HUES64 (cell line): ENCODE results near the gene MAP2. TPM values are rescaled to one million over a fixed set of nuclear protein-coding genes. Genes with fewer than 3 reads are reported as not detected.

Experiments
- H3K27ac ChIP-seq: 2 replicates; pipeline ENCODE4 v1.7.0; 2013; ENCODE audit warnings: low read depth, low read length, inconsistent platforms
- H3K27me3 ChIP-seq: 2 replicates; pipeline ENCODE4 v1.6.1; 2013; ENCODE audit warnings: mild to moderate bottlenecking, low read length; ENCODE audit not compliant: insufficient read depth
- H3K36me3 ChIP-seq: 2 replicates; pipeline ENCODE4 v1.6.1; 2013; ENCODE audit warnings: mild to moderate bottlenecking, low read length; ENCODE audit not compliant: insufficient read depth
- H3K4me1 ChIP-seq: 2 replicates; pipeline ENCODE4 v1.6.1; 2013; ENCODE audit warnings: mild to moderate bottlenecking, low read length, moderate library complexity; ENCODE audit not compliant: insufficient read depth
- H3K4me3 ChIP-seq: 2 replicates; pipeline ENCODE4 v1.5.1; 2013; ENCODE audit warnings: mild to moderate bottlenecking, low read length, moderate library complexity
- H3K9ac ChIP-seq: 2 replicates; pipeline ENCODE4 v1.6.1; 2013; ENCODE audit warnings: mild to moderate bottlenecking, low read depth, low read length
- H3K9me3 ChIP-seq: 2 replicates; pipeline ENCODE4 v1.6.1; 2013; ENCODE audit warnings: low read depth, low read length; ENCODE audit not compliant: insufficient read depth
- WGBS: fragments of 150-250, 120-280 bp; methylation state at CpG from one replicate; pipeline ENCODE4 v1.1.7; 2013; ENCODE audit warnings: missing lambda C conversion rate; 5-methylcytosine and 5-hydroxymethylcytosine counted together
- polyA plus RNA-seq, 2 experiments: library from polyadenylated mRNA; stranded (reverse); fragments of 50-300 nt; gene quantifications; one replicate each; pipeline ENCODE4 v1.2.3, GENCODE V29; 2013

MAP2 gene, protein sequence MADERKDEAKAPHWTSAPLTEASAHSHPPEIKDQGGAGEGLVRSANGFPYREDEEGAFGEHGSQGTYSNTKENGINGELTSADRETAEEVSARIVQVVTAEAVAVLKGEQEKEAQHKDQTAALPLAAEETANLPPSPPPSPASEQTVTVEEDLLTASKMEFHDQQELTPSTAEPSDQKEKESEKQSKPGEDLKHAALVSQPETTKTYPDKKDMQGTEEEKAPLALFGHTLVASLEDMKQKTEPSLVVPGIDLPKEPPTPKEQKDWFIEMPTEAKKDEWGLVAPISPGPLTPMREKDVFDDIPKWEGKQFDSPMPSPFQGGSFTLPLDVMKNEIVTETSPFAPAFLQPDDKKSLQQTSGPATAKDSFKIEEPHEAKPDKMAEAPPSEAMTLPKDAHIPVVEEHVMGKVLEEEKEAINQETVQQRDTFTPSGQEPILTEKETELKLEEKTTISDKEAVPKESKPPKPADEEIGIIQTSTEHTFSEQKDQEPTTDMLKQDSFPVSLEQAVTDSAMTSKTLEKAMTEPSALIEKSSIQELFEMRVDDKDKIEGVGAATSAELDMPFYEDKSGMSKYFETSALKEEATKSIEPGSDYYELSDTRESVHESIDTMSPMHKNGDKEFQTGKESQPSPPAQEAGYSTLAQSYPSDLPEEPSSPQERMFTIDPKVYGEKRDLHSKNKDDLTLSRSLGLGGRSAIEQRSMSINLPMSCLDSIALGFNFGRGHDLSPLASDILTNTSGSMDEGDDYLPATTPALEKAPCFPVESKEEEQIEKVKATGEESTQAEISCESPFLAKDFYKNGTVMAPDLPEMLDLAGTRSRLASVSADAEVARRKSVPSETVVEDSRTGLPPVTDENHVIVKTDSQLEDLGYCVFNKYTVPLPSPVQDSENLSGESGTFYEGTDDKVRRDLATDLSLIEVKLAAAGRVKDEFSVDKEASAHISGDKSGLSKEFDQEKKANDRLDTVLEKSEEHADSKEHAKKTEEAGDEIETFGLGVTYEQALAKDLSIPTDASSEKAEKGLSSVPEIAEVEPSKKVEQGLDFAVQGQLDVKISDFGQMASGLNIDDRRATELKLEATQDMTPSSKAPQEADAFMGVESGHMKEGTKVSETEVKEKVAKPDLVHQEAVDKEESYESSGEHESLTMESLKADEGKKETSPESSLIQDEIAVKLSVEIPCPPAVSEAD (N-terminal part only)
- polyA plus RNA-seq (2013, experiment 1 of 2), result 21.2 TPM
- polyA plus RNA-seq (2013, experiment 2 of 2), result 32.5 TPM

DNA sequence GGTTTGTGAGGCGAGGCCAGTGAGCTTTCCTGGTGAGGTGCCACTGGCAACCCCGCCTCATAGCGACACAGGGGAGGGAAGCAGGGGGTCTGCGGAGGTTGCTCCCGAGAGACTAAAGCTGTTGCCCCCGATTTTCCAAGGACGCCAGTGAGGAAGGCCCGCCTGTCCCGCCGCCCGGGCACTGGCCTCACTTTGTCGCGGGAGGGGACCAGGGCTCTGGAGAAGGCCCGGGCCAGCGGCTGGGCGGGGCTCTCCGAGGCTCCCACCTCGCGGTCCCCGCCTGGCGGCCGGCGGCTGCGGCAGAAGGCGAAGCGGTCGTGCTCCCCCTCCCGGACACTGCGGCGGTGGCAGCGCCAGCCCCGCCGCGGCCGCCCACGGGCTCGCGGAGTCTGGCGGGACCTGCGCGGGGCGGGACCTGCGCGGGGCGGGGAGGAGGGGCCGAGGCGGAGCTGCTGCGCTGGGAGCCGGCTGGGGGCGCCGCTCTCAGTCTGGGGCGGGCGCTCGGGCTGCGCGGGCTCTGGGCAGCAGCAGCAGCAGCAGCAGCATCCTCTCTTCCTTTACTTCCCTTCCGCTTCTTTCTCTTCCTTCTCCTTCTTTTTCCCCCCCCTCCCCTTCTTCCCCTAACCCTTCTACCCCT lies at the start of gene MAP2:
TSS of gene MAP2 (plus strand) at position 486 of the 637 bp plus-strand sequence. CDS start 229,124 bp downstream, outside the sequence.
- Histone ChIP-seq H3K27ac (no peak within 1 kb of the TSS), H3K9me3 (no peaks in the 10 kb centered on the region), H3K36me3 (no peaks in the 10 kb centered on the region), H3K9ac (peak within 1 kb of the TSS; percentile 56; the same call in 1 of the 2 replicates), H3K4me1 (peaks cover 28% of the 10 kb centered on the region), H3K4me3 (peak within 1 kb of the TSS; percentile 81), H3K27me3 (peaks cover 23% of the 10 kb centered on the region)
- WGBS, result 4% methylated on average over 57 of the region's 57 CpGs

- WGBS, result 100% methylated on average over 1 of the region's 1 CpG
- Histone ChIP-seq H3K9me3 (peaks cover 3% of the 10 kb centered on the region; the same call in 1 of the 2 replicates), H3K4me3 (no peak overlapping the region), H3K27me3 (no peaks in the 10 kb centered on the region), H3K27ac (no peak overlapping the region), H3K9ac (no peak overlapping the region), H3K4me1 (no peaks in the 10 kb centered on the region), H3K36me3 (no peaks in the 10 kb centered on the region)
These were observed 47.2 kb upstream of the MAP2 start for GRCh38 chr2:209376686-209377085.

DNA sequence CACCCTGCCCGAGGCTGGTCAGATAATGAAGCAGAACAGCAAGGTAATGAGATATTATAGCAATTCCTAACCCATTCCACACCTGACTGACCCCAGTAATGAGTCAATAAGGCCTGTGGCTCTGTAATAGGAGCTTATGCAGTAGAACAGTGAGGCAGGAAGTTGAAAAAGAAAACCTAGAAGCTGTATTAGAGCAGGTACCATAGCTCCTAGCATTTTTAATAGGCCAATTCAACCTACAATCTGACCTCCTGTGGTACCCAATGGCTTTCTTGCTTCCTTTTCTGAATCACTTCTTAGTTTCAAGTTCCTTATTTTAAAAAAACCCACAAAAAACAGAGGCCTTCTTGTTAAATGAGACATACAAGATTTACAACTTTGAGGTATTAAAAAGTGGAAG lies 43.6 kb upstream of the MAP2 start:
- 60% methylated on average over 1 of the region's 1 CpG for WGBS
- Histone ChIP-seq H3K9ac (no peak overlapping the region), H3K27ac (no peak overlapping the region), H3K9me3 (no peaks in the 10 kb centered on the region; the same call in 1 of the 2 replicates), H3K4me3 (no peak overlapping the region), H3K27me3 (no peaks in the 10 kb centered on the region), H3K4me1 (no peaks in the 10 kb centered on the region), H3K36me3 (no peaks in the 10 kb centered on the region)

DNA sequence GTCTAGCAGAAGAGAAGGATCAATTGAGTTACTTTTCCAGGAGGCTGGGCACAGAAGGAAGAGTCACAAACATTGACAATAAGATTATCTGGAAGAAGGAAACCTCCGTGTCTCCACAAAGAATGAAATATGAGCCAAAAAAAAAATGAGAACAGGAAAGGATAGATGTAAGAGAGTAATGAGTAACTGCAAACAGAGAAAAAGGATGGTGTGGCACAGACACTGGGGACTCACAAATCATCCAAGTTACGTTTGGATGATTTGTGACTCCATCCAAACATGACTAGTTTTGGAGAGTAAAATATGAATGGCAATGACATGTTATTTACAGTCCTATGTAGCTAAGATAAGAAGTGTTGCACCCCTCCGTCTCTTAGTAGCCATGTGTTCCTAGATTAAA lies 42.8 kb upstream of the MAP2 start:
- no peaks in the 10 kb centered on the region for H3K27me3 ChIP-seq

GRCh38 chr2:209382775-209383174 lies 41.1 kb upstream of the MAP2 start:
- no peak overlapping the region for H3K4me3 ChIP-seq
- H3K4me1 ChIP-seq, result no peaks in the 10 kb centered on the region
- no peaks in the 10 kb centered on the region for H3K9me3 ChIP-seq
- no peak overlapping the region for H3K9ac ChIP-seq
- no peaks in the 10 kb centered on the region for H3K36me3 ChIP-seq
- H3K27me3 ChIP-seq, result no peaks in the 10 kb centered on the region
- H3K27ac ChIP-seq, result no peak overlapping the region

More for the DNA sequence above, 42.8 kb upstream of the MAP2 start:
- WGBS, result 95% methylated on average over 3 of the region's 3 CpGs
- Histone ChIP-seq H3K4me3 (no peak overlapping the region), H3K36me3 (no peaks in the 10 kb centered on the region), H3K9me3 (no peaks in the 10 kb centered on the region; the same call in 1 of the 2 replicates), H3K9ac (no peak overlapping the region), H3K27ac (no peak overlapping the region), H3K4me1 (no peaks in the 10 kb centered on the region)

DNA sequence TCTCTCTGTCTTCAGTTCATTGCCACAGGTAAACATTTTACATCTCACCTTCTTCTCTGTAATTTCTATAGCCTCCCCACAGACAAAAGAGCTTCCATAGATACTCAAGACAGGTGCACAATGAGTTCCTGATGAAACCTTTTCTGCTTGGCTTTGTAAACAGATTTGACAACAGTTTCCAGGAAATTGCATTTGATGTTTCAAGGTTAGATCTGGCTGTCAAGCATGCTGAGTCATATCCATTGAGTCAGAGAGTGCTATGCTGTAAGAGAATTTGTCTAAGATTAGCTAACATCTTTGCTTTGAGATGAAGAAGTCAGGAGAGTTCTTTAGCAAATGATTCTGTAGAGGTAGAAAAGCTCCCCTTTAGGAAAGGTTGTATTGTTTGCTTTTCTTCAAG lies 40.6 kb upstream of the MAP2 start:
- Histone ChIP-seq H3K9me3 (no peaks in the 10 kb centered on the region), H3K4me3 (no peak overlapping the region), H3K9ac (no peak overlapping the region), H3K27me3 (no peaks in the 10 kb centered on the region), H3K36me3 (no peaks in the 10 kb centered on the region), H3K27ac (no peak overlapping the region), H3K4me1 (no peaks in the 10 kb centered on the region)

- Histone ChIP-seq H3K27ac (no peak overlapping the region), H3K4me3 (no peak overlapping the region), H3K9me3 (no peaks in the 10 kb centered on the region), H3K36me3 (no peaks in the 10 kb centered on the region), H3K4me1 (peaks cover 9% of the 10 kb centered on the region; the same call in 1 of the 2 replicates), H3K27me3 (no peaks in the 10 kb centered on the region), H3K9ac (no peak overlapping the region)
- 96% methylated on average over 34 of the region's 34 CpGs for WGBS
These were observed 36.5 kb upstream of the MAP2 start for GRCh38 chr2:209387389-209387788.

DNA sequence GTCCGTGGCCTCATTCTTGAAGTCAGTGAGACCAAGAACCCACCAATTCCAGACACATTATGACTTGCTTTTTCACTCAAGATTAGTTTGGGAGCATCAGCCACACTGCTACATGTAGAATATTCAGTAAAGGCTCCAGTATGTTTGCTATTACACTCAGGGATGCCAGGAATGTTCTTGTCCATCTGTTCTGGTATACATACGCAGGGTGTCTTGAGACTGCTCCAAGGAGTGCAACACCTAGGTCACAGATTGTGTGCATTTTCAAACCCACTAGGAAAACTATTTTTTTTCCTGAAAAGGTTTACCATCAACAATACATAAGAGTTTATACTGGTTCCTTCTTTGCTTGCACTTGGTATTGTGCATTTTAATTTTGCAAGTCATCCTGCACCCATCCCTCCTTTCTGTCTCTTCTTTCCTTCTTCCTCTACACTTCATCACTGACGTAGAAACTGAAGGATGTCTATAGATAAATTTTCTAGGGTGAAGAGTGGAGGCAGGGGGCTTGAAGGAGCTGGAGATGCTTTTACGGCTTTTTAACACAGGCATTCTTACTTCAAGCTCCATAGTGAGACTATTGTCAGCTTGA lies 35.3 kb upstream of the MAP2 start:
- H3K4me3 ChIP-seq, result no peak overlapping the region
- WGBS, result 97% methylated on average over 3 of the region's 4 CpGs
- no peak overlapping the region for H3K27ac ChIP-seq
- no peaks in the 10 kb centered on the region for H3K27me3 ChIP-seq
- H3K9ac ChIP-seq, result no peak overlapping the region
- H3K9me3 ChIP-seq, result no peaks in the 10 kb centered on the region
- no peaks in the 10 kb centered on the region for H3K36me3 ChIP-seq
- peaks cover 9% of the 10 kb centered on the region; the same call in 1 of the 2 replicates for H3K4me1 ChIP-seq

GRCh38 chr2:209389171-209389618 lies 34.7 kb upstream of the MAP2 start:
- no peak overlapping the region; the same call in 1 of the 2 replicates for H3K27ac ChIP-seq
- 76% methylated on average over 5 of the region's 5 CpGs for WGBS
- no peak overlapping the region for H3K9ac ChIP-seq
- peaks cover 9% of the 10 kb centered on the region; the same call in 1 of the 2 replicates for H3K4me1 ChIP-seq
- no peaks in the 10 kb centered on the region for H3K27me3 ChIP-seq
- H3K9me3 ChIP-seq, result no peaks in the 10 kb centered on the region
- H3K36me3 ChIP-seq, result no peaks in the 10 kb centered on the region
- no peak overlapping the region for H3K4me3 ChIP-seq

GRCh38 chr2:209390839-209391238 lies 33.0 kb upstream of the MAP2 start:
- Histone ChIP-seq H3K36me3 (no peaks in the 10 kb centered on the region), H3K9ac (no peak overlapping the region), H3K4me3 (no peak overlapping the region), H3K4me1 (peaks cover 9% of the 10 kb centered on the region; the same call in 1 of the 2 replicates), H3K27me3 (no peaks in the 10 kb centered on the region), H3K27ac (no peak overlapping the region), H3K9me3 (no peaks in the 10 kb centered on the region)
- 100% methylated on average over 1 of the region's 1 CpG for WGBS
